Peyer's patch (tissue), 4 donors: ENCODE results near the gene JDP2. TPM values are rescaled to one million over a fixed set of nuclear protein-coding genes. Genes with fewer than 3 reads are reported as not detected.

Experiments
- DNase-seq, 3 donors: peaks; one replicate each; pipeline ENCODE4 v3.0.0-alpha.2; 2017 to 2019
- H3K27ac ChIP-seq, 4 donors: fragments of 200-600 bp; sonication (generic); one replicate each; pipeline ENCODE4 v1.5.1; 2016 to 2019
- H3K27me3 ChIP-seq, 2 donors: fragments of 200-600 bp; sonication (generic); one replicate each; pipeline ENCODE4 v1.5.1; 2019
- H3K36me3 ChIP-seq, 3 donors: fragments of 200-600 bp; sonication (generic); one replicate each; pipeline ENCODE4 v1.5.1; 2016 to 2019
- H3K4me1 ChIP-seq, 4 donors: fragments of 200-600 bp; sonication (generic); one replicate each; pipeline ENCODE4 v1.5.1; 2016 to 2019
- H3K4me3 ChIP-seq, 4 donors: fragments of 200-600 bp; sonication (generic); 1 replicate in 3 of 4; 2 replicates in 1 of 4; pipeline ENCODE4 v1.5.1; 2016 to 2019; ENCODE audit warnings: mild to moderate bottlenecking in 1 of 4
- H3K9me3 ChIP-seq, 4 donors: fragments of 200-600 bp; sonication (generic); one replicate each; pipeline ENCODE4 v1.5.1; 2016 to 2019; ENCODE audit warnings: mild to moderate bottlenecking in 1 of 4
- CTCF ChIP-seq, 6 experiments: fragments of 450-650 bp in 4 of 6; fragments of 200-600 bp in 2 of 6; sonication (generic) in 1 of 6; IDR thresholded peaks; one replicate each; pipeline ENCODE4 v1.5.1; 2017 to 2019; ENCODE audit warnings: antibody characterized with exemption in 6 of 6, mild to moderate bottlenecking in 3 of 6, moderate library complexity in 1 of 6
- POLR2A ChIP-seq, 2 donors: fragments of 450-650 bp; IDR thresholded peaks; one replicate each; pipeline ENCODE4 v1.5.1; 2017; ENCODE audit warnings: antibody characterized with exemption in 2 of 2, mild to moderate bottlenecking in 2 of 2, moderate library complexity in 2 of 2
- total RNA-seq, 4 donors: library from RNA; depleted of rRNA; stranded (reverse); fragments of >200 nt; gene quantifications; one replicate each; pipeline ENCODE4 v1.1.0, GENCODE V29; 2016

Gene JDP2
- total RNA-seq, 4 donors from 2014 or later: 56.7 to 111 (median 67.2) TPM

GRCh38 chr14:75383721-75384120 lies 44.1 kb upstream of the JDP2 start:
- Histone ChIP-seq H3K27me3 (no peaks in the 10 kb centered on the region), H3K4me1 (no peaks in the 10 kb centered on the region), H3K27ac (no peak overlapping the region), H3K36me3 (no peaks in the 10 kb centered on the region), H3K4me3 (no peak overlapping the region), H3K9me3 (no peaks in the 10 kb centered on the region)
- TF ChIP-seq POLR2A (IDR thresholded peaks at IDR 0.05) (no peak), CTCF (IDR thresholded peaks at IDR 0.05) (no peak)
- DNase-seq: no peak

- no peaks in the 10 kb centered on the region for H3K4me1 ChIP-seq
- H3K4me3 ChIP-seq: no peak overlapping the region
- no peak for DNase-seq
- no peaks in the 10 kb centered on the region for H3K9me3 ChIP-seq
- no peaks in the 10 kb centered on the region for H3K27me3 ChIP-seq
- H3K27ac ChIP-seq: no peak overlapping the region
- TF ChIP-seq POLR2A (IDR thresholded peaks at IDR 0.05): no peak
- TF ChIP-seq CTCF (IDR thresholded peaks at IDR 0.05): no peak
- H3K36me3 ChIP-seq: no peaks in the 10 kb centered on the region
These were observed 38.1 kb upstream of the JDP2 start for GRCh38 chr14:75389679-75390078.

GRCh38 chr14:75390183-75390582 lies 37.6 kb upstream of the JDP2 start:
- Histone ChIP-seq H3K36me3 (no peaks in the 10 kb centered on the region), H3K27me3 (no peaks in the 10 kb centered on the region), H3K4me3 (no peak overlapping the region), H3K27ac (no peak overlapping the region), H3K4me1 (no peaks in the 10 kb centered on the region), H3K9me3 (no peaks in the 10 kb centered on the region)
- no peak for TF ChIP-seq CTCF (IDR thresholded peaks at IDR 0.05)
- no peak for TF ChIP-seq POLR2A (IDR thresholded peaks at IDR 0.05)
- no peak for DNase-seq

GRCh38 chr14:75391953-75392352 lies 35.9 kb upstream of the JDP2 start:
- no peaks in the 10 kb centered on the region for H3K9me3 ChIP-seq
- no peak for DNase-seq
- H3K4me1 ChIP-seq: no peaks in the 10 kb centered on the region
- H3K27me3 ChIP-seq: no peaks in the 10 kb centered on the region
- H3K4me3 ChIP-seq: no peak overlapping the region
- no peaks in the 10 kb centered on the region for H3K36me3 ChIP-seq
- no peak for TF ChIP-seq CTCF (IDR thresholded peaks at IDR 0.05)
- no peak for TF ChIP-seq POLR2A (IDR thresholded peaks at IDR 0.05)
- H3K27ac ChIP-seq: no peak overlapping the region

- Histone ChIP-seq H3K4me3 (no peak overlapping the region), H3K27ac (no peak overlapping the region), H3K27me3 (no peaks in the 10 kb centered on the region), H3K36me3 (no peaks in the 10 kb centered on the region), H3K4me1 (no peaks in the 10 kb centered on the region), H3K9me3 (no peaks in the 10 kb centered on the region)
- no peak for TF ChIP-seq CTCF (IDR thresholded peaks at IDR 0.05)
- no peak for DNase-seq
These were observed 34.9 kb upstream of the JDP2 start for GRCh38 chr14:75392686-75393641.
